SK-N-SH (cell line): ENCODE measurements around the gene LGALS3BP. TPM values are rescaled to one million over a fixed set of nuclear protein-coding genes. Genes with fewer than 3 reads are reported as not detected.

Experiments used
- CTCF ChIA-PET: fragments of 300-600, 350-600 bp; formaldehyde crosslinking; extraction: SDS; loops from one replicate; lab custom pipeline; 2021; lab: Yijun Ruan, JAX
- POLR2A ChIA-PET: fragments of 350-600 bp; sonication (Branson Sonifier 250); formaldehyde crosslinking; extraction: SDS; loops from one replicate; lab custom pipeline; 2020; ENCODE audit warnings: antibody characterized with exemption, inconsistent platforms; lab: Yijun Ruan, JAX
- DNase-seq: peaks from one replicate; pipeline ENCODE4 v3.0.0; 2012
- H2AFZ ChIP-seq: fragments of 200-600 bp; sonication (generic); 2 replicates; pipeline ENCODE4 v1.8.1; 2016; ENCODE audit warnings: antibody characterized with exemption, mild to moderate bottlenecking, low read depth
- H3F3A ChIP-seq: fragments of 200-600 bp; sonication (generic); replicated peaks from 2 replicates; pipeline ENCODE3; 2016; ENCODE audit warnings: antibody characterized with exemption, mild to moderate bottlenecking; ENCODE audit not compliant: insufficient read depth
- H3K27ac ChIP-seq, 2 experiments: fragments of 200-500 bp in 1 of 2; fragments of 200-600 bp in 1 of 2; sonication (Bioruptor generic) in 1 of 2; sonication (generic), shearing (Covaris generic) in 1 of 2; 2 replicates each; pipeline versions ENCODE4 v1.5.1 to v1.6.1; 2014 to 2016; ENCODE audit warnings: low read depth in 2 of 2, inconsistent platforms in 1 of 2, low read length in 1 of 2, mild to moderate bottlenecking in 1 of 2, mixed read lengths in 1 of 2
- H3K27me3 ChIP-seq: fragments of 200-600 bp; sonication (generic), shearing (Covaris generic); 2 replicates; pipeline ENCODE4 v1.6.1; 2016; ENCODE audit warnings: mixed run types; ENCODE audit not compliant: insufficient read depth
- H3K36me3 ChIP-seq, 2 experiments: fragments of 200-500 bp in 1 of 2; fragments of 200-600 bp in 1 of 2; sonication (Bioruptor generic) in 1 of 2; sonication (generic) in 1 of 2; replicated peaks in 1 of 2; 2 replicates each; pipeline versions ENCODE3 to v1.5.1; 2014 to 2016; ENCODE audit warnings: low read length in 1 of 2, mild to moderate bottlenecking in 1 of 2; ENCODE audit not compliant: insufficient read depth in 2 of 2, control insufficient read depth in 1 of 2
- H3K4me1 ChIP-seq, 2 experiments: fragments of 200-500 bp in 1 of 2; fragments of 200-600 bp in 1 of 2; sonication (Bioruptor generic) in 1 of 2; sonication (generic), shearing (Covaris generic) in 1 of 2; 2 replicates each; pipeline versions ENCODE4 v1.5.1 to v1.6.1; 2014 to 2016; ENCODE audit warnings: low read depth in 1 of 2, low read length in 1 of 2, mixed run types in 1 of 2; ENCODE audit not compliant: insufficient read depth in 2 of 2, control insufficient read depth in 1 of 2
- H3K4me2 ChIP-seq: fragments of 200-600 bp; sonication (generic), shearing (Covaris generic); 2 replicates; pipeline ENCODE4 v1.6.1; 2017; ENCODE audit warnings: mixed run types
- H3K4me3 ChIP-seq, 2 experiments: fragments of 200-500 bp in 1 of 2; fragments of 200-600 bp in 1 of 2; sonication (Bioruptor generic) in 1 of 2; sonication (generic), shearing (Covaris generic) in 1 of 2; 2 replicates each; pipeline versions ENCODE4 v1.5.1 to v1.8.1; 2014 to 2016; ENCODE audit warnings: low read depth in 2 of 2, inconsistent platforms in 1 of 2, low read length in 1 of 2, mild to moderate bottlenecking in 1 of 2, mixed read lengths in 1 of 2, moderate library complexity in 1 of 2
- H3K79me2 ChIP-seq: fragments of 200-600 bp; sonication (generic); 2 replicates; pipeline ENCODE4 v1.8.1; 2017; ENCODE audit warnings: mild to moderate bottlenecking; ENCODE audit not compliant: insufficient read depth
- H3K9ac ChIP-seq: fragments of 200-600 bp; sonication (generic); 2 replicates; pipeline ENCODE4 v1.6.1; 2017; ENCODE audit warnings: mixed run types
- H3K9me2 ChIP-seq: fragments of 200-600 bp; sonication (generic); 2 replicates; pipeline ENCODE4 v1.6.1; 2017; ENCODE audit warnings: mixed run types
- H3K9me3 ChIP-seq: fragments of 200-600 bp; sonication (generic); 2 replicates; pipeline ENCODE4 v1.6.1; 2017; ENCODE audit warnings: mixed run types, mild to moderate bottlenecking, moderate library complexity
- H4K20me1 ChIP-seq: fragments of 200-600 bp; sonication (generic); 2 replicates; pipeline ENCODE4 v1.6.1; 2017; ENCODE audit warnings: mild to moderate bottlenecking, mixed run types; ENCODE audit not compliant: insufficient read depth
- ELF1 ChIP-seq: IDR thresholded peaks from 2 replicates; pipeline ENCODE4 v1.4.0; 2012
- EZH2phosphoT487 ChIP-seq: fragments of 200-600 bp; sonication (generic); IDR thresholded peaks from 2 replicates; pipeline ENCODE4 v1.6.1; 2017; ENCODE audit warnings: low read depth, mixed run types, mild to moderate bottlenecking, antibody characterized with exemption, moderate library complexity, borderline replicate concordance
- GATA2 ChIP-seq: sonication (generic); formaldehyde crosslinking; IDR thresholded peaks from 2 replicates; pipeline ENCODE4 v1.5.0; 2020; ENCODE audit warnings: mild to moderate bottlenecking, missing genetic modification reagents
- JUND ChIP-seq: IDR thresholded peaks from 2 replicates; pipeline ENCODE4 v1.4.0; 2012
- MAX ChIP-seq: IDR thresholded peaks from 2 replicates; pipeline ENCODE4 v1.4.0; 2012; ENCODE audit warnings: low read depth
- MEF2A ChIP-seq: IDR thresholded peaks from 2 replicates; pipeline ENCODE4 v1.4.0; 2012; ENCODE audit warnings: low read depth, borderline replicate concordance
- MXI1 ChIP-seq: IDR thresholded peaks from 2 replicates; pipeline ENCODE4 v1.6.1; 2012; ENCODE audit warnings: mild to moderate bottlenecking, low read depth, low read length, improper control_type of control experiment
- NFIC ChIP-seq: IDR thresholded peaks from 2 replicates; pipeline ENCODE4 v1.4.0; 2012; ENCODE audit warnings: borderline replicate concordance
- PBX3 ChIP-seq: IDR thresholded peaks from 2 replicates; pipeline ENCODE4; 2012
- POLR2AphosphoS5 ChIP-seq: IDR thresholded peaks from 2 replicates; pipeline ENCODE4 v1.6.1; 2012; ENCODE audit warnings: low read depth, low read length
- RCOR1 ChIP-seq: fragments of 150-350 bp; IDR thresholded peaks from 2 replicates; pipeline ENCODE4 v1.6.1; 2017; ENCODE audit warnings: antibody characterized with exemption, low read length
- REST ChIP-seq: IDR thresholded peaks from 2 replicates; pipeline ENCODE4 v1.6.1; 2012; ENCODE audit warnings: mild to moderate bottlenecking, low read depth, low read length, moderate library complexity
- SIN3A ChIP-seq: IDR thresholded peaks from 2 replicates; pipeline ENCODE4 v1.6.1; 2012; ENCODE audit warnings: low read depth, mild to moderate bottlenecking, low read length, moderate library complexity, borderline replicate concordance
- SMC3 ChIP-seq: IDR thresholded peaks from 2 replicates; pipeline ENCODE4 v1.6.1; 2012; ENCODE audit warnings: low read depth, low read length, improper control_type of control experiment
- TEAD4 ChIP-seq: IDR thresholded peaks from 2 replicates; pipeline ENCODE4 v1.4.0; 2012; ENCODE audit warnings: mild to moderate bottlenecking, borderline replicate concordance; ENCODE audit not compliant: insufficient read depth
- USF1 ChIP-seq: IDR thresholded peaks from 2 replicates; pipeline ENCODE4 v1.4.0; 2012; ENCODE audit warnings: low read depth, borderline replicate concordance
- ZBTB33 ChIP-seq: IDR thresholded peaks from 2 replicates; pipeline ENCODE4 v1.4.0; 2012; ENCODE audit warnings: low read depth, borderline replicate concordance
- WGBS: methylation state at CpG from one replicate; pipeline ENCODE4 v1.1.6; 2017; ENCODE audit warnings: low lambda C conversion rate; 5-methylcytosine and 5-hydroxymethylcytosine counted together
- polyA plus RNA-seq, 3 experiments: library from polyadenylated mRNA; depleted of rRNA; stranded (reverse); fragments of >200 nt; gene quantifications; 2 replicates each; pipeline ENCODE4 v1.2.3, GENCODE V29; 2012

LGALS3BP gene
- polyA plus RNA-seq, 1 of the 3 experiments (the other 2 are of a cell fraction) = 579 TPM

- TF ChIP-seq REST (peak; percentile 54; the same call in 1 of the 2 replicates), MAX (peak; percentile 88), ELF1 (no peak), SIN3A (0 out of 2 replicates have a peak, but pooled peaks have one; percentile 70), JUND (peak; percentile 52; the same call in 1 of the 2 replicates), EZH2phosphoT487 (no peak), GATA2 (CRISPR knock-in tag) (no peak), MEF2A (no peak)
Measured at GRCh38 chr17:78933959-78934568, 45.7 kb downstream of the LGALS3BP start (continued).

- Histone ChIP-seq H3K27me3 (no peaks in the 10 kb centered on the region), H3K4me2 (peak overlapping the region; percentile 88), H4K20me1 (no peaks in the 10 kb centered on the region), H3K4me3 (peak overlapping the region; percentile 23 to 55), H3F3A (peaks cover 43% of the 10 kb centered on the region), H3K27ac (peak overlapping the region; percentile 98), H3K79me2 (no peaks in the 10 kb centered on the region), H3K9me2 (no peaks in the 10 kb centered on the region), H3K9ac (peak overlapping the region; percentile 73), H3K36me3 (no peaks in the 10 kb centered on the region), H2AFZ (peak overlapping the region; percentile 67), H3K9me3 (no peaks in the 10 kb centered on the region), H3K4me1 (peaks cover 37 to 46% of the 10 kb centered on the region in 2 experiments)
- 57% methylated on average over 18 of the region's 18 CpGs for WGBS
- ChIA-PET POLR2A (interaction anchor here (1.2 to 3.4 kb wide), 4 partner anchors 8 to 49 kb away, joined by 4 to 16 read pairs (median 7); partner anchors contain the start of gene TIMP2), CTCF (interaction anchor here (1.0 to 9.5 kb wide), 10 partner anchors 8 to 67 kb away, joined by 3 to 93 read pairs (median 4); partner anchors contain the start of gene TIMP2)
- peak; percentile 68 for DNase-seq
- TF ChIP-seq POLR2AphosphoS5 (peak; percentile 50; the same call in 1 of the 2 replicates), MEF2A (no peak), USF1 (peak; percentile 64; the same call in 1 of the 2 replicates), MXI1 (no peak), SMC3 (no peak), RCOR1 (no peak), NFIC (peak; percentile 71; the same call in 1 of the 2 replicates), TEAD4 (peak; percentile 14; the same call in 1 of the 2 replicates), PBX3 (peak; percentile 74), JUND (peak; percentile 97; the same call in 1 of the 2 replicates), ZBTB33 (peak; percentile 56; the same call in 1 of the 2 replicates), EZH2phosphoT487 (no peak)
Measured at GRCh38 chr17:78933025-78933958, 46.4 kb downstream of the LGALS3BP start.
